HEK293T (cell line): Measurements from ENCODE around the gene RIMBP2.

Experiments used
- CTCF ChIA-PET: fragments of 350-600 bp; formaldehyde crosslinking; extraction: SDS; loops from one replicate; lab custom pipeline; 2021; ENCODE audit warnings: antibody characterized with exemption, inconsistent platforms; lab: Yijun Ruan, JAX
- POLR2A ChIA-PET: fragments of 350-600 bp; formaldehyde crosslinking; extraction: SDS; loops from one replicate; lab custom pipeline; 2020; ENCODE audit warnings: antibody characterized with exemption, inconsistent platforms; lab: Yijun Ruan, JAX
- DNase-seq: peaks from one replicate; pipeline ENCODE4 v3.0.0; 2012; ENCODE audit warnings: mixed read lengths; ENCODE audit errors: extremely low spot score
- ARNT ChIP-seq: fragments of 450-650 bp; IDR thresholded peaks from 2 replicates; pipeline ENCODE4 v1.6.1; 2017; ENCODE audit warnings: mild to moderate bottlenecking
- BHLHE40 ChIP-seq: fragments of 450-650 bp; IDR thresholded peaks from 2 replicates; pipeline ENCODE4 v1.6.1; 2016; ENCODE audit warnings: mild to moderate bottlenecking, moderate library complexity, borderline replicate concordance
- CTBP1 ChIP-seq: fragments of 450-650 bp; IDR thresholded peaks from 2 replicates; pipeline ENCODE4 v1.6.1; 2016; ENCODE audit warnings: borderline replicate concordance
- ELF4 ChIP-seq: fragments of 450-650 bp; IDR thresholded peaks from 2 replicates; pipeline ENCODE4 v1.6.1; 2017; ENCODE audit warnings: antibody characterized with exemption
- FOXA1 ChIP-seq: fragments of 450-650 bp; IDR thresholded peaks from 2 replicates; pipeline ENCODE4 v1.6.1; 2016; ENCODE audit warnings: mild to moderate bottlenecking
- FOXK2 ChIP-seq: fragments of 450-650 bp; IDR thresholded peaks from 2 replicates; pipeline ENCODE4 v1.6.1; 2016; ENCODE audit warnings: mild to moderate bottlenecking
- FOXM1 ChIP-seq: fragments of 450-650 bp; IDR thresholded peaks from 2 replicates; pipeline ENCODE4 v1.6.1; 2017; ENCODE audit warnings: mild to moderate bottlenecking, borderline replicate concordance
- HDGF ChIP-seq: fragments of 450-650 bp; IDR thresholded peaks from 2 replicates; pipeline ENCODE4 v1.6.1; 2017; ENCODE audit warnings: antibody characterized with exemption, borderline replicate concordance
- L3MBTL2 ChIP-seq: fragments of 450-650 bp; conservative IDR thresholded peaks from 2 replicates; pipeline ENCODE4 v1.6.1; 2016; ENCODE audit warnings: mild to moderate bottlenecking
- LEF1 ChIP-seq: fragments of 450-650 bp; IDR thresholded peaks from 2 replicates; pipeline ENCODE4 v1.6.1; 2017; ENCODE audit warnings: mild to moderate bottlenecking, borderline replicate concordance
- NFRKB ChIP-seq: fragments of 450-650 bp; IDR thresholded peaks from 2 replicates; pipeline ENCODE4 v1.6.1; 2016; ENCODE audit warnings: mild to moderate bottlenecking, moderate library complexity
- SP1 ChIP-seq: fragments of 450-650 bp; IDR thresholded peaks from 2 replicates; pipeline ENCODE4 v1.6.1; 2017
- SUZ12 ChIP-seq: fragments of 450-650 bp; IDR thresholded peaks from 2 replicates; pipeline ENCODE4 v1.6.1; 2016; ENCODE audit warnings: mild to moderate bottlenecking
- TARDBP ChIP-seq: fragments of 450-650 bp; IDR thresholded peaks from 2 replicates; pipeline ENCODE4 v1.6.1; 2016
- ZNF384 ChIP-seq: fragments of 450-650 bp; IDR thresholded peaks from 2 replicates; pipeline ENCODE4 v1.6.1; 2016
- TF ChIP-seq, protein P1 (sequence below): fragments of 450-650 bp; IDR thresholded peaks from 2 replicates; pipeline ENCODE4 v1.6.1; 2016

The RIMBP2 gene

DNA sequence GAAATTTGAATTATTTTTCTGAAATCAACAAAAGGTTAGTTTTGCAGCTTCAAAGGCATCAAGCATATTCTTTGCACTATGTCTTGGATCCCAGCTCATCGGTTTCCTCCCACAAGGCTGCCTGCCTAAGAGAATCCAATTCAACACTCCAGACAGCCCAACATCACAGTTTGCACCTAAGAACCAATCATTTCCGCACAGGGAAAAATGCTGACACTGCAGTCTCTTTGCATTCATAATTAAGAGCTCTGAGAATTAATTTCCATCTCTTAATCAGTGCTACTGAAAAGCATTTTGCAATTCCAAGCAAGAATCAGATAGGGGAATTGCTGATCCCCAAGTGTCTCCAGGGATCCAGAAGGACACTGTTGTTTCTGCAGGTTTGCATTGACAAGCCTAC, 202.5 kb downstream of the RIMBP2 start:
- POLR2A ChIA-PET = no interaction called here
- TF ChIP-seq, protein P1, sequence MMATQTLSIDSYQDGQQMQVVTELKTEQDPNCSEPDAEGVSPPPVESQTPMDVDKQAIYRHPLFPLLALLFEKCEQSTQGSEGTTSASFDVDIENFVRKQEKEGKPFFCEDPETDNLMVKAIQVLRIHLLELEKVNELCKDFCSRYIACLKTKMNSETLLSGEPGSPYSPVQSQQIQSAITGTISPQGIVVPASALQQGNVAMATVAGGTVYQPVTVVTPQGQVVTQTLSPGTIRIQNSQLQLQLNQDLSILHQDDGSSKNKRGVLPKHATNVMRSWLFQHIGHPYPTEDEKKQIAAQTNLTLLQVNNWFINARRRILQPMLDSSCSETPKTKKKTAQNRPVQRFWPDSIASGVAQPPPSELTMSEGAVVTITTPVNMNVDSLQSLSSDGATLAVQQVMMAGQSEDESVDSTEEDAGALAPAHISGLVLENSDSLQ = no peak
- no peak for TF ChIP-seq FOXA1
- TF ChIP-seq TARDBP = no peak
- no peak for TF ChIP-seq SP1
- TF ChIP-seq HDGF = no peak
- TF ChIP-seq CTBP1 = no peak
- no peak for TF ChIP-seq L3MBTL2
- TF ChIP-seq BHLHE40 = no peak
- TF ChIP-seq ZNF384 = no peak
- no peak for TF ChIP-seq ARNT
- TF ChIP-seq FOXK2 = no peak
- TF ChIP-seq ELF4 = no peak
- no peak for TF ChIP-seq FOXM1
- no peak for TF ChIP-seq LEF1
- TF ChIP-seq SUZ12 = no peak
- no peak for TF ChIP-seq NFRKB
- CTCF ChIA-PET = no interaction called here
- DNase-seq = no peak

DNA sequence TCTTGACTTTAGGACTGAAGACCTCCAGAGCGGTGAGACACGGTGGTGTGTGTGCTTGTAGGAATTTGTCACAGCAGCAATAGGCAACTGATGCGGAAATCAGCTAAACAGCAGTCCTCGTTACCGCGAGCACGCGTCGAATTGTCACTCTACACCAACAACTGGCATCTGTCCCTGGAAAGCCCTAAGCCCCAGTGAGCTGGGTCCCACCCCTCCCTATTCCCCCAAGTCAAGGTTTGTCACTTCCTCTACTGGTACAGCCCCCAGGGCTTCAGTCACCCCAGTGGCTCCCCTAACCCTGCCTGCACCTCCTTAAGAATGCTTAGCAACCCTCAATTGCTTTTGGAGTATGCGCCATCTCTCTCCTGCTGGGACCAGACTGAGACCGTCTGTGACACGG, 204.8 kb downstream of the RIMBP2 start:
- no peak for DNase-seq
- POLR2A ChIA-PET = no interaction called here
- TF ChIP-seq FOXK2 (no peak), L3MBTL2 (no peak), HDGF (no peak), TARDBP (no peak), CTBP1 (no peak)
- TF ChIP-seq, protein P1 = no peak
- CTCF ChIA-PET = no interaction called here

DNA sequence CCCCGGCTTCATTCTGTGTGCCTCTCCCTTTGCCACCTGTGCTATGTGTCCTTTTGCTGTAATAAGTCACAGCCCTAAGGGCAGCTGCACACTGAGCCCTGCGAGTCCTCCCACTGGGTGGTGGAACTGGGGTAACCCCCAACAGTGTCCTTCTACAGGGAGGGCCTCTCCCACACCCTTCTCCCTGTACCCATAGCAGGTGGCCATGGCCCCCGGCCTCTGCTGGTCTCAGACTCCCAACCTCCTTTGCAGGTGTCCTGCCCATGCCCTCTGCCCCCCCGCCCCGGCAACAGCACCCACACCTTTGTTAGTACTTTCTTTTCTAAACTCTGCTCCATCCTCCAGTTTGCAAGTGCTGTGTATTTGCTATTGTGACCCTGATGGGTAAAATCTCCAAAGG, 206.6 kb downstream of the RIMBP2 start:
- TF ChIP-seq HDGF (no peak), SUZ12 (no peak), L3MBTL2 (no peak), FOXA1 (no peak), NFRKB (no peak), BHLHE40 (no peak), TARDBP (no peak), ZNF384 (no peak), FOXM1 (no peak), CTBP1 (no peak), ARNT (no peak), LEF1 (no peak), ELF4 (no peak), FOXK2 (no peak)
- TF ChIP-seq, protein P1 = no peak
- ChIA-PET POLR2A (no interaction called here), CTCF (no interaction called here)
- no peak for DNase-seq

DNA sequence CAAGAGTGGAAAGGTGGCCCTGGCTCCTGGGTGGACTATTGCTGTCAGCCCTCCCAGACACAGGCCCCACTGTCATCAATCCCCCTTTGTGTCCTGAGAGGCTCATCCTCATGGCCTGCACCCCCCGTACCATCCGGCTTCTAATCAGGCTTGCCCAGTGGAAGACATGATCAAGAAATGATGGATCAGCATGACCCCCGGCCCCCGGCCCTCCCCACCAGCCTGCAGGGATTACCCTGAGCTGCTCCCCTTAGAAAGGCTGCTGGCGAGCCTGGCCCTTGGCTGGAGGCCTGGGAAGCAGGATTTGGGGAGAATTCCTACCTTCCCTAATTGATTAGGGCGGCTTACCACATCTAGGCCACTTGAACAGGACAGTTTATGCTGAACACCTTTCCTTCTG, 207.3 kb downstream of the RIMBP2 start:
- TF ChIP-seq NFRKB (no peak), FOXA1 (no peak), ELF4 (no peak), ZNF384 (no peak), L3MBTL2 (no peak), ARNT (no peak), TARDBP (no peak), FOXM1 (no peak), LEF1 (no peak), SUZ12 (no peak), SP1 (no peak), BHLHE40 (no peak), HDGF (no peak), CTBP1 (no peak)
- TF ChIP-seq, protein P1 = no peak
- no peak for DNase-seq
- CTCF ChIA-PET = no interaction called here
- POLR2A ChIA-PET = no interaction called here

DNA sequence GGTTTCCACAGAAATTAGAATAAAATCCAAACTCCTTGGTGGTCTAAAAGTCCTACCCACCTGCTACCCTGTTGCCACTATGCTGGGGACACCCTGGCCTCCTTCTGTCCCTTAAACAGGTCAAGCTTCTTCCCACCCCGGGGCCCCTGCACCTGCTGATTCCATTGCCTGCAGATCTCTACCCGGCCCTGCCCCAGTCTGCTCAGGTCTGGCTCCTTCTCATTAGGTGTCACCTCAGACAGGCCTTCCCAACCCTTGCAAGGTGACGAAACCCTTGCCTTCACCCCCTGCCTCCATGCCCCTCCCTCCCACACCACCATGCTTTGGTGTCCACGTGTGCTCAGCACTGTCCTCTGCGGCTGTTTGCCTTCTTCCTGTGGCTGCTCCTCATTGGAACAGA, 207.8 kb downstream of the RIMBP2 start:
- TF ChIP-seq ZNF384 (no peak), ARNT (no peak), NFRKB (no peak), SUZ12 (no peak), CTBP1 (no peak), SP1 (no peak), HDGF (no peak), FOXA1 (no peak), FOXM1 (no peak), L3MBTL2 (no peak)
- TF ChIP-seq, protein P1 = no peak
- no peak for DNase-seq
- ChIA-PET POLR2A (no interaction called here), CTCF (no interaction called here)
